Psoas muscle (tissue), 8 donors: Measurements from ENCODE around the gene C1orf21. TPM values are rescaled to one million over a fixed set of nuclear protein-coding genes. Genes with fewer than 3 reads are reported as not detected.

Source experiments
- ATAC-seq, 4 donors: fragments of 200-7000 bp; cut with Tn5 transposase; one replicate each; pipeline ENCODE4 v1.9.1; 2020; ENCODE audit warnings: moderate library complexity in 3 of 4, mild to moderate bottlenecking in 2 of 4
- DNase-seq, 2 donors: peaks; one replicate each; pipeline ENCODE4 v3.0.0-alpha.2; 2020
- H3K27ac ChIP-seq: fragments of 200-600 bp; one replicate; pipeline ENCODE4 v1.8.0; 2022
- H3K27me3 ChIP-seq, 3 donors: fragments of 200-600 bp in 1 of 3; one replicate each; pipeline versions ENCODE4 v1.6.1 to v1.8.0; 2013 to 2022; ENCODE audit warnings: low read length in 2 of 3, mild to moderate bottlenecking in 2 of 3, moderate library complexity in 1 of 3; ENCODE audit not compliant: insufficient read depth in 3 of 3
- H3K36me3 ChIP-seq, 2 donors: fragments of 200-600 bp in 1 of 2; one replicate each; pipeline versions ENCODE4 v1.6.1 to v1.8.0; 2013 to 2022; ENCODE audit warnings: low read depth in 1 of 2, mild to moderate bottlenecking in 1 of 2, moderate library complexity in 1 of 2; ENCODE audit not compliant: insufficient read depth in 1 of 2
- H3K4me1 ChIP-seq: fragments of 200-600 bp; one replicate; pipeline ENCODE4 v1.8.0; 2022
- H3K4me3 ChIP-seq: fragments of 200-600 bp; one replicate; pipeline ENCODE4 v1.8.0; 2022; ENCODE audit warnings: mild to moderate bottlenecking
- H3K9me3 ChIP-seq: fragments of 200-600 bp; one replicate; pipeline ENCODE4 v1.8.0; 2022
- CTCF ChIP-seq: fragments of 200-600 bp; IDR thresholded peaks from one replicate; pipeline ENCODE4 v1.8.0; 2022; ENCODE audit warnings: antibody characterized with exemption
- WGBS, 3 donors: extraction: QIAGEN DNeasy Blood & Tissue Kit; methylation state at CpG; one replicate each; pipeline versions ENCODE4 v1.1.6 to v1.1.7; 2013; 5-methylcytosine and 5-hydroxymethylcytosine counted together
- intact Hi-C, 2 donors: fragments of 100-400 bp; cut with DNase I; formaldehyde crosslinking; loops; one replicate each; pipeline versions ENCODE4 v1.11.0 to v1.14.2; 2022
- polyA plus RNA-seq, 3 donors: library from polyadenylated mRNA; stranded (reverse); fragments of 200-250 nt; gene quantifications; one replicate each; pipeline ENCODE4 v1.2.3, GENCODE V29; 2013
- total RNA-seq, 4 donors: library from RNA; stranded (reverse); fragmentation: NEBNext Ultra II Directional in 2 of 4; extraction: Animal tissue kit (Norgen Biotek cat#: 25700) in 2 of 4; gene quantifications; one replicate each; pipeline versions ENCODE4 v1.2.1 to v1.2.4, GENCODE V29; 2021 to 2023
- donor health status: healthy with polysubstance abuse.
- donor health status: DM: no; HTN: no; CAD: no; lungs with moderate emphysema.
- donor health status: Bipolar disorder and iron deficiency.
- donor health status: healthy.
- donor health status: DM: yes; HTN: yes; CAD: no.
- donor health status: DM: no; HTN: no; CAD: no.
- donor health status: DM: no; HTN: no; CAD: no.
- donor health status: DM: yes; HTN: yes; CAD: no.

Gene C1orf21
- total and polyA plus RNA-seq, 7 donors = 55.5 to 216 (median 171) TPM

GRCh38 chr1:184503221-184503749 lies 116.5 kb downstream of the C1orf21 start:
- H3K27me3 ChIP-seq = no peaks in the 10 kb centered on the region
- intact Hi-C loops = loop anchor here in 1 of 2 donors (5.0 kb wide), 1 partner anchor 116 kb away; the partner anchor contains the start of gene C1orf21
- H3K9me3 ChIP-seq = no peaks in the 10 kb centered on the region
- ATAC-seq (peak in 3 of 4 donors; percentile 42 to 51 (median 48)), DNase-seq (no peak)
- H3K4me1 ChIP-seq = peaks cover 79% of the 10 kb centered on the region
- H3K4me3 ChIP-seq = peak overlapping the region; percentile 58
- no peak for TF ChIP-seq CTCF
- WGBS, 3 donors = 61 to 79% (median 63%) methylated on average over 6 of the region's 6 CpGs
- peak overlapping the region; percentile 88 for H3K27ac ChIP-seq
- no peaks in the 10 kb centered on the region for H3K36me3 ChIP-seq

GRCh38 chr1:184504040-184504954 lies 117.5 kb downstream of the C1orf21 start:
- Histone ChIP-seq H3K27ac (peak overlapping the region; percentile 88), H3K27me3 (no peaks in the 10 kb centered on the region), H3K4me1 (peaks cover 75% of the 10 kb centered on the region), H3K36me3 (peaks cover 0 to 1% of the 10 kb centered on the region in 2 donors), H3K4me3 (peak overlapping the region; percentile 58), H3K9me3 (no peaks in the 10 kb centered on the region)
- peak; percentile 70 to 80 (median 75) for ATAC-seq
- DNase-seq = no peak
- no peak for TF ChIP-seq CTCF
- intact Hi-C loops = loop anchor here in 1 of 2 donors (5.0 kb wide), 1 partner anchor 117 kb away; the partner anchor contains the start of gene C1orf21
- 16 to 29% (median 20%) methylated on average over 16 of the region's 16 CpGs for WGBS, 3 donors

- 33 to 81% (median 45%) methylated on average over 1 of the region's 1 CpG for WGBS, 3 donors
- Histone ChIP-seq H3K27ac (peak overlapping the region; percentile 88), H3K4me1 (peaks cover 68% of the 10 kb centered on the region), H3K27me3 (no peaks in the 10 kb centered on the region), H3K9me3 (no peaks in the 10 kb centered on the region), H3K4me3 (peak overlapping the region; percentile 58), H3K36me3 (peaks cover 0 to 8% of the 10 kb centered on the region in 2 donors)
- DNase-seq (no peak), ATAC-seq (peak; percentile 64 to 74 (median 70))
- no peak for TF ChIP-seq CTCF
- intact Hi-C loops = loop anchor here in 1 of 2 donors (5.0 kb wide), 1 partner anchor 118 kb away; the partner anchor contains the start of gene C1orf21
These were observed 118.1 kb downstream of the C1orf21 start for GRCh38 chr1:184504955-184505338.

GRCh38 chr1:184506481-184506880 lies 119.7 kb downstream of the C1orf21 start:
- intact Hi-C loops = no loop called here
- peak overlapping the region; percentile 88 for H3K27ac ChIP-seq
- H3K9me3 ChIP-seq = no peaks in the 10 kb centered on the region
- no peak for DNase-seq
- no peak for TF ChIP-seq CTCF
- no peaks in the 10 kb centered on the region for H3K27me3 ChIP-seq
- H3K4me3 ChIP-seq = no peak overlapping the region
- peaks cover 3 to 22% of the 10 kb centered on the region in 2 donors for H3K36me3 ChIP-seq
- peaks cover 67% of the 10 kb centered on the region for H3K4me1 ChIP-seq
- WGBS, 3 donors = 61 to 67% (median 62%) methylated on average over 3 of the region's 3 CpGs
- no peak for ATAC-seq
